ENCODE results near the gene KIF21B. TPM values are rescaled to one million over a fixed set of nuclear protein-coding genes. Genes with fewer than 3 reads are reported as not detected.

Gene KIF21B
- total RNA-seq, 3 donors from 2014 or later: 24.2 to 36.3 (median 30.3) TPM

GRCh38 chr1:201019321-201019977, 4.1 kb downstream of the KIF21B start:
- ATAC-seq (peak; percentile 61 to 69), DNase-seq (peak; percentile 86)
- H3K27me3 Mint-ChIP-seq (ENCODE audit: low read depth): no peaks in the 10 kb centered on the region
- H3K4me3 Mint-ChIP-seq: peak overlapping the region; percentile 96
- peaks cover 83% of the 10 kb centered on the region for H3K4me1 Mint-ChIP-seq (ENCODE audit: low read depth)
- no peaks in the 10 kb centered on the region for H3K9me3 Mint-ChIP-seq
- H3K36me3 Mint-ChIP-seq (ENCODE audit: insufficient read depth): peaks cover 7% of the 10 kb centered on the region

DNA sequence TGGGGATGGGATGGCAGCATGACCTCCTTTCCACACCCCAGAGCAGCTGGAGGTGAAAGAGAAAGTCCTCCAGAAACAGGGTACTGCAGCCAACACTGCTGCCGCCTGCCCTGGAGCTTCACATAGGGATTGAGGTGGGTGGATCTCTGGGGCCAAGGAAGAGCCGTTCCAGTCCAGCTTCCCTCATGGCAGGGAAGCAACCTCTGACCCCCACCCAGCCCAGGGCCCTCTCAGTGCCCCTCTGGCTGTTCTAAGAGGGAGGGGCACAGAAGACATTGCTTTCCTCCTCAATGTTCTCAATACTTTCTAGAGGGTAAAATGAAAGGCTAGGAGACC, 5.7 kb downstream of the KIF21B start:
- Mint-ChIP-seq H3K36me3 (ENCODE audit: insufficient read depth) (peaks cover 7% of the 10 kb centered on the region), H3K9me3 (no peaks in the 10 kb centered on the region), H3K4me3 (peak overlapping the region; percentile 55), H3K27me3 (ENCODE audit: low read depth) (no peaks in the 10 kb centered on the region), H3K4me1 (ENCODE audit: low read depth) (peaks cover 91% of the 10 kb centered on the region)
- DNase-seq: no peak
- no peak for ATAC-seq

- no peaks in the 10 kb centered on the region for H3K27me3 Mint-ChIP-seq (ENCODE audit: low read depth)
- ATAC-seq: no peak
- no peak for DNase-seq
- peaks cover 8% of the 10 kb centered on the region for H3K36me3 Mint-ChIP-seq (ENCODE audit: insufficient read depth)
- no peaks in the 10 kb centered on the region for H3K9me3 Mint-ChIP-seq
- H3K4me3 Mint-ChIP-seq: no peak overlapping the region
- peaks cover 91% of the 10 kb centered on the region for H3K4me1 Mint-ChIP-seq (ENCODE audit: low read depth)
Observed at GRCh38 chr1:201016943-201017827, 6.3 kb downstream of the KIF21B start.

DNA sequence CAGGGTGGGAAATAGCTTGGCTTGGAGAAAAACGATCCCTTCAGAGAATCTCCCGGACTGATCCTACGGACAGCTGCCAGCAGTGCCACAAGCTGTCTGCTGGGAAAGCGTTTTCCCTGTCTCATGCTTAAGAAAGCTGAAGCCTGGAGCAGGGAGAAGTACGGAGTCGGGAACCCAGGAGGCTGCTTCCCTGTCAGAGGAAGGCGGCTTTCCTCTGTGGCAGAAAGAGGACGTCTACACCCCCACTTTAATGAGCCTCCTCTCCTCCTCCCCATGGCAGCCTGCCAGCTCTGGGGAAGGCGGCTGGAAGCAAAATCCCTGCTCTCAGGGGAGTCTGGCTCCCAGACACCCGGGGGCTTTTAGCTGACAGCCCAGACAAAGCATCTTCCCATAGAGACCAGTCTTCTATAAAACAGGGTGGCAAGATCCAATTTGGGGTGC, 7.3 kb downstream of the KIF21B start:
- Mint-ChIP-seq H3K27me3 (ENCODE audit: low read depth) (no peaks in the 10 kb centered on the region), H3K4me3 (no peak overlapping the region), H3K36me3 (ENCODE audit: insufficient read depth) (peaks cover 8% of the 10 kb centered on the region)

GRCh38 chr1:201015551-201016091, 7.9 kb downstream of the KIF21B start:
- DNase-seq: no peak
- peaks cover 8% of the 10 kb centered on the region for H3K36me3 Mint-ChIP-seq (ENCODE audit: insufficient read depth)
- no peaks in the 10 kb centered on the region for H3K9me3 Mint-ChIP-seq
- peak; percentile 27 to 56 for ATAC-seq
- H3K27me3 Mint-ChIP-seq (ENCODE audit: low read depth): no peaks in the 10 kb centered on the region
- H3K4me3 Mint-ChIP-seq: peak overlapping the region; percentile 17
- peaks cover 90% of the 10 kb centered on the region for H3K4me1 Mint-ChIP-seq (ENCODE audit: low read depth)

More for the DNA sequence above, 7.3 kb downstream of the KIF21B start:
- DNase-seq (no peak), ATAC-seq (no peak)
- H3K9me3 Mint-ChIP-seq: no peaks in the 10 kb centered on the region
- peaks cover 91% of the 10 kb centered on the region for H3K4me1 Mint-ChIP-seq (ENCODE audit: low read depth)

- no peak for DNase-seq
- no peaks in the 10 kb centered on the region for H3K27me3 Mint-ChIP-seq (ENCODE audit: low read depth)
Observed at GRCh38 chr1:201014816-201015200, 8.7 kb downstream of the KIF21B start.

GRCh38 chr1:201013991-201014815, 9.3 kb downstream of the KIF21B start:
- Mint-ChIP-seq H3K36me3 (ENCODE audit: insufficient read depth) (peaks cover 9% of the 10 kb centered on the region), H3K27me3 (ENCODE audit: low read depth) (no peaks in the 10 kb centered on the region), H3K4me1 (ENCODE audit: low read depth) (peaks cover 85% of the 10 kb centered on the region), H3K4me3 (no peak overlapping the region), H3K9me3 (no peaks in the 10 kb centered on the region)
- DNase-seq (no peak), ATAC-seq (no peak)

More at GRCh38 chr1:201014816-201015200, 8.7 kb downstream of the KIF21B start:
- Mint-ChIP-seq H3K4me1 (ENCODE audit: low read depth) (peaks cover 86% of the 10 kb centered on the region), H3K4me3 (no peak overlapping the region), H3K9me3 (no peaks in the 10 kb centered on the region), H3K36me3 (ENCODE audit: insufficient read depth) (peaks cover 8% of the 10 kb centered on the region)
- ATAC-seq: no peak

- Mint-ChIP-seq H3K36me3 (ENCODE audit: insufficient read depth) (peaks cover 5% of the 10 kb centered on the region), H3K4me3 (no peak overlapping the region), H3K9me3 (no peaks in the 10 kb centered on the region), H3K4me1 (ENCODE audit: low read depth) (peaks cover 81% of the 10 kb centered on the region), H3K27me3 (ENCODE audit: low read depth) (no peaks in the 10 kb centered on the region)
- no peak for DNase-seq
- ATAC-seq: peak in 1 of 2 donors; percentile 16
Observed at GRCh38 chr1:201013031-201013485, 10.5 kb downstream of the KIF21B start.

DNA sequence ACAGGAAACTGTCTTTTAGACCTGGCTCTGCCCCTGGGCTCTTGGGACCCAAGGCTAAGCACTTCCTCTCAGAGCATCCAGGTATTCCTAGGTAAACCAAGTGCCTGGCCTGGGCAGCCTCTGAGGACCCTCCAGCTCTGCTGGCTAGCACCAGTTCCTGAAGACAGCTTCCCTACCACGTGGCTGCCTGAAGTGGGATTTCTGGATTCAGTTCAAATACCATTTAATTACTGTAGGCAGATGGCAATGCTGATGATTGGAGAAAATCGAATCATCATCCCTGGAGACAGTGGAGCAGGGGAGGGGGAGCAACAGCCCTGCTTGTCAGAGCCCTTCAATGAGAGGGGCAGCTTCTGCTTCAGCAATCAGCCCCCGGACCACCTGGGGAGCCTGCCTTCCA, 11.9 kb downstream of the KIF21B start:
- no peak overlapping the region for H3K4me3 Mint-ChIP-seq
- no peak for ATAC-seq

DNA sequence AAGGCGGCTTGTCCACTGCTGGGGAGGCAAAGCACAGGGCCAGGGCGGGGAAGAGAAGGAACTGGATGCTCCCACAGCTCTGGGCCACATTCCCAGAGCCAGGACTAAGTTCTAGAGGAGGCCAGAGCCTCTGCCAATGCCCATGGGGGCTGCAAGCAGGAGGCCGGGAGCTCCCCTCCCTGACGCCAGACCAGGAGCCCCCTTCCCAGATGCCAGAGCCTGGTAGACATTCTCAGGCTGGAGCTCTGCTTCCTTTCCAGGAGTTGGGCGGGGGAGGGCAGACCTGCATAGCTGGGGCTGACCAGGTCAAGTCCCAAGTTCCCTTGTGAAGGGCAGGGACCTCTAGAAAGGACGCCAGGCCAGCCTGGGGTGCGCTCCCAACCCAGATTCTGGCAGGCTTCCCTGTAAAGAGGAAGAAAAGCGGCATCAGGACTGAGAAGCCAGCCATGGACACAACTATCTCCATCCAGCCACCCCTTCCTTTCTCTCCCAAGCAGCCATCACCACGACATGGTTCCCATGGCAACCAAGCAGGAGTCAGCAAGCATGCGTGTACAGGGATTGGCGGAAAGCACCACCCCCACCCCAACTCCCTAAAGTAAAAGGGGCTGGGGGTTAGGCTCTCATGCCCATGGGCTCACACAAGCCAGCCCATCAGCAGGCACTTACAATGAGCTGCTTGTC, 13.4 kb downstream of the KIF21B start:
- no peak for ATAC-seq
- Mint-ChIP-seq H3K4me3 (no peak overlapping the region), H3K4me1 (ENCODE audit: low read depth) (peaks cover 53% of the 10 kb centered on the region)

More for the DNA sequence above, 11.9 kb downstream of the KIF21B start:
- Mint-ChIP-seq H3K27me3 (ENCODE audit: low read depth) (no peaks in the 10 kb centered on the region), H3K36me3 (ENCODE audit: insufficient read depth) (peaks cover 4% of the 10 kb centered on the region), H3K4me1 (ENCODE audit: low read depth) (peaks cover 67% of the 10 kb centered on the region), H3K9me3 (no peaks in the 10 kb centered on the region)
- no peak for DNase-seq

DNA sequence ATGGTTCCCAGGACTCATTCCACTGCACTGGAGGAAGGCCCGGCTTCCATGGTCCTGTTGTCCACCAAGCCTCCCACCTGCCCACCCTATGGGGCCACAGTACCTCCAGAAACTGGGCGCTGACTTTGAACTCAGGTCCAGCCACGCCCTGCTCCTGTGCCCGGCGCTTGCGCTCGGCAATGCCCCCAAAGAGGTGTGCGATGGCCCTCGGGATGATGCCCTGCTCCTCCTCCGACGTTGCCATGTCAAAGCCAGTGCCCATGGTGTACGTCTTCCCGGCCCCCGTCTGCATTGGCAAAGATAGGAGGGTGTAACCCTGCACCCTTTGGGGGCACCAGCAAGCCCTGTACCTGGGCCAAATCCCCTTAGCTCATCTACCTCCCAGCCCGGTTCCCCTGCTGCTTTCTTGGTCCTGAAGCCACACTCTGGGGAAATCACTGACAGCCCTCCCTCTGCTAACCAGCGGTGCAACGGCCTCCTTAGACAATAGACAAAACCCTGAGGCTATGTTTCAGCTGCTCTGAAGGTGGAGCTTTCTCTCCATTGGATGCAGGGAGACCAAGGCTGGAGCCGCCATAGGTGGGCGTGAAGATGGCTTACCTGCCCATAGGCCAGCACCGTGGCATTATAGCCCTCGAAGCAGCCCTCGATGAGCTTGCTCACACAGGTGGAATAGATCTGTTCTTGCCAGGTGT, 14.7 kb downstream of the KIF21B start:
- no peaks in the 10 kb centered on the region for H3K9me3 Mint-ChIP-seq
- H3K4me1 Mint-ChIP-seq (ENCODE audit: low read depth): peaks cover 45% of the 10 kb centered on the region
- H3K4me3 Mint-ChIP-seq: no peak overlapping the region
- no peak for ATAC-seq
- peaks cover 4% of the 10 kb centered on the region for H3K36me3 Mint-ChIP-seq (ENCODE audit: insufficient read depth)
- no peaks in the 10 kb centered on the region for H3K27me3 Mint-ChIP-seq (ENCODE audit: low read depth)
- no peak for DNase-seq

More for the DNA sequence above, 13.4 kb downstream of the KIF21B start:
- no peaks in the 10 kb centered on the region for H3K27me3 Mint-ChIP-seq (ENCODE audit: low read depth)
- peaks cover 4% of the 10 kb centered on the region for H3K36me3 Mint-ChIP-seq (ENCODE audit: insufficient read depth)
- no peak for DNase-seq
- H3K9me3 Mint-ChIP-seq: no peaks in the 10 kb centered on the region

- H3K27me3 Mint-ChIP-seq (ENCODE audit: low read depth): no peaks in the 10 kb centered on the region
- ATAC-seq (no peak), DNase-seq (no peak)
- peaks cover 33% of the 10 kb centered on the region for H3K4me1 Mint-ChIP-seq (ENCODE audit: low read depth)
- H3K36me3 Mint-ChIP-seq (ENCODE audit: insufficient read depth): peaks cover 10% of the 10 kb centered on the region
- H3K4me3 Mint-ChIP-seq: no peak overlapping the region
- no peaks in the 10 kb centered on the region for H3K9me3 Mint-ChIP-seq
Observed at GRCh38 chr1:201007481-201007880, 16.0 kb downstream of the KIF21B start.

- no peak for DNase-seq
- Mint-ChIP-seq H3K4me1 (ENCODE audit: low read depth) (peaks cover 24% of the 10 kb centered on the region), H3K27me3 (ENCODE audit: low read depth) (no peaks in the 10 kb centered on the region), H3K36me3 (ENCODE audit: insufficient read depth) (peaks cover 20% of the 10 kb centered on the region), H3K4me3 (no peak overlapping the region), H3K9me3 (no peaks in the 10 kb centered on the region)
- ATAC-seq: no peak
Observed at GRCh38 chr1:201006450-201006849, 17.1 kb downstream of the KIF21B start.
